ENCODE results near the gene SETD2.

GRCh38 chr3:47156396-47156795 lies 7.5 kb downstream of the SETD2 start:
- TF ChIP-seq CTCF (IDR thresholded peaks at IDR 0.05 in 4 of 5, conservative IDR thresholded peaks at IDR 0.05 in 1 of 5) (no peak), POLR2A (IDR thresholded peaks at IDR 0.05) (no peak)

Data from gastrocnemius medialis (tissue), 4 donors.